ENCODE results near the gene EEF1AKMT4.

DNA sequence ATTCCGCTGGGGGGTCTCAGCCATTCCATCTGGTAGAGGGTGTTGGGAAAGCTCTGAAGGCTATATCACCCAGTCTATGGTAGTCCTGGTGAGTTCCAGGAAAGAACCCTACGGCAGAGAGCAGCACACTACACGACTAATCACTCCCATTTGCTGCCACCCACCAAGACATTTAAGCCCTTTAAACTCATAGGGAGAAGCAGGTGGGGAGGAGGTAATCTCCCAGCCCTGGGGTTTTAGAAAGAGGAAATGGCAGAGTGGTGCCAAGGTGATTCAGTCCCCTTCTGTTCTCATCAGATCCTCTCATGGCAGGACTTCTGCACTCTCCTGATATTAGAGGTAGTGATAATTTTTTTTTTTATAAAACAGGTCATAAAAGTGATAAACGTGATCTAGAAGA lies 30.7 kb upstream of the EEF1AKMT4 start:
- TF ChIP-seq EZH2 (IDR thresholded peaks at IDR 0.05; ENCODE audit: borderline replicate concordance, low read depth, low read length, poor library complexity, severe bottlenecking) = no peak
- TF ChIP-seq, protein P1, sequence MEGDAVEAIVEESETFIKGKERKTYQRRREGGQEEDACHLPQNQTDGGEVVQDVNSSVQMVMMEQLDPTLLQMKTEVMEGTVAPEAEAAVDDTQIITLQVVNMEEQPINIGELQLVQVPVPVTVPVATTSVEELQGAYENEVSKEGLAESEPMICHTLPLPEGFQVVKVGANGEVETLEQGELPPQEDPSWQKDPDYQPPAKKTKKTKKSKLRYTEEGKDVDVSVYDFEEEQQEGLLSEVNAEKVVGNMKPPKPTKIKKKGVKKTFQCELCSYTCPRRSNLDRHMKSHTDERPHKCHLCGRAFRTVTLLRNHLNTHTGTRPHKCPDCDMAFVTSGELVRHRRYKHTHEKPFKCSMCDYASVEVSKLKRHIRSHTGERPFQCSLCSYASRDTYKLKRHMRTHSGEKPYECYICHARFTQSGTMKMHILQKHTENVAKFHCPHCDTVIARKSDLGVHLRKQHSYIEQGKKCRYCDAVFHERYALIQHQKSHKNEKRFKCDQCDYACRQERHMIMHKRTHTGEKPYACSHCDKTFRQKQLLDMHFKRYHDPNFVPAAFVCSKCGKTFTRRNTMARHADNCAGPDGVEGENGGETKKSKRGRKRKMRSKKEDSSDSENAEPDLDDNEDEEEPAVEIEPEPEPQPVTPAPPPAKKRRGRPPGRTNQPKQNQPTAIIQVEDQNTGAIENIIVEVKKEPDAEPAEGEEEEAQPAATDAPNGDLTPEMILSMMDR (conservative IDR thresholded peaks at IDR 0.05; ENCODE audit: low read depth, low read length) = no peak
